GM23338 (cell line): ENCODE data around the gene FBN2. TPM values are rescaled to one million over a fixed set of nuclear protein-coding genes. Genes with fewer than 3 reads are reported as not detected.

Experiments
- ATAC-seq: fragments of 200-7000 bp; cut with Tn5 transposase; 3 replicates; pipeline ENCODE4 v1.9.1; 2020
- DNase-seq: peaks from one replicate; pipeline ENCODE4 v3.0.0-alpha.2; 2015; ENCODE audit warnings: low spot score
- H2AFZ ChIP-seq: fragments of 200-600 bp; sonication (generic); 2 replicates; pipeline ENCODE4 v1.8.0; 2016; ENCODE audit warnings: antibody characterized with exemption, mild to moderate bottlenecking, moderate library complexity
- H3F3A ChIP-seq: fragments of 200-600 bp; sonication (generic); replicated peaks from 2 replicates; pipeline ENCODE4 v1.8.0; 2017; ENCODE audit warnings: antibody characterized with exemption, mixed run types, low read depth
- H3K27ac ChIP-seq: fragments of 200-600 bp; sonication (generic); 2 replicates; pipeline ENCODE4 v1.6.1; 2016; ENCODE audit warnings: low read depth
- H3K27me3 ChIP-seq: fragments of 200-600 bp; sonication (generic); 2 replicates; pipeline ENCODE4 v1.8.0; 2016; ENCODE audit warnings: mild to moderate bottlenecking, mixed run types, moderate library complexity; ENCODE audit not compliant: insufficient read depth
- H3K36me3 ChIP-seq: fragments of 200-600 bp; sonication (generic); 2 replicates; pipeline ENCODE4 v1.8.0; 2016; ENCODE audit warnings: mild to moderate bottlenecking; ENCODE audit not compliant: insufficient read depth
- H3K4me1 ChIP-seq: fragments of 200-600 bp; sonication (generic); 2 replicates; pipeline ENCODE4 v1.8.0; 2016; ENCODE audit warnings: mild to moderate bottlenecking, moderate library complexity; ENCODE audit not compliant: insufficient read depth
- H3K4me2 ChIP-seq: fragments of 200-600 bp; sonication (generic); 2 replicates; pipeline ENCODE4 v1.7.1; 2017; ENCODE audit warnings: mixed run types
- H3K4me3 ChIP-seq: fragments of 200-600 bp; sonication (generic); 2 replicates; pipeline ENCODE4 v1.6.1; 2016; ENCODE audit warnings: mixed run types
- H3K79me2 ChIP-seq: fragments of 200-600 bp; sonication (generic); replicated peaks from 2 replicates; pipeline ENCODE4 v1.8.0; 2017; ENCODE audit warnings: mild to moderate bottlenecking; ENCODE audit not compliant: insufficient read depth
- H3K9me2 ChIP-seq: fragments of 200-600 bp; sonication (generic); 2 replicates; pipeline ENCODE4 v1.8.0; 2017; ENCODE audit not compliant: insufficient read depth
- H4K20me1 ChIP-seq: fragments of 200-600 bp; sonication (generic); replicated peaks from 2 replicates; pipeline ENCODE4 v1.8.0; 2017; ENCODE audit warnings: mild to moderate bottlenecking; ENCODE audit not compliant: insufficient read depth
- H3K27ac Mint-ChIP-seq: 2 replicates; pipeline ENCODE4 v1.8.0; 2020; ENCODE audit warnings: inconsistent platforms, mild to moderate bottlenecking, moderate library complexity, mixed read lengths
- H3K27me3 Mint-ChIP-seq: 3 replicates; pipeline ENCODE4 v1.8.0; 2022; ENCODE audit warnings: low read depth, mild to moderate bottlenecking, moderate library complexity, mixed read lengths, inconsistent platforms; ENCODE audit not compliant: insufficient read depth, poor library complexity
- H3K36me3 Mint-ChIP-seq: 3 replicates; pipeline ENCODE4 v1.8.0; 2021; ENCODE audit warnings: low read depth, mild to moderate bottlenecking, inconsistent platforms, moderate library complexity, mixed read lengths
- H3K4me1 Mint-ChIP-seq: 3 replicates; pipeline ENCODE4 v1.8.0; 2020; ENCODE audit warnings: mild to moderate bottlenecking, inconsistent platforms, mixed read lengths
- H3K4me3 Mint-ChIP-seq: 3 replicates; pipeline ENCODE4 v1.8.0; 2021; ENCODE audit warnings: moderate library complexity, mild to moderate bottlenecking, inconsistent platforms, mixed read lengths
- H3K9me3 Mint-ChIP-seq: 3 replicates; pipeline ENCODE4 v1.8.0; 2020; ENCODE audit warnings: moderate library complexity, mild to moderate bottlenecking, inconsistent platforms, mixed read lengths
- CREB1 ChIP-seq: fragments of 250-450 bp; sonication (Bioruptor Pico); IDR thresholded peaks from 2 replicates; pipeline ENCODE4 v1.5.0; 2020; ENCODE audit warnings: low read depth, mild to moderate bottlenecking, moderate library complexity
- EZH2 ChIP-seq: fragments of 200-600 bp; sonication (generic); IDR thresholded peaks from one replicate; pipeline ENCODE4 v1.8.0; 2017; ENCODE audit warnings: antibody characterized with exemption, mild to moderate bottlenecking, low read depth; ENCODE audit not compliant: unreplicated experiment
- EZH2phosphoT487 ChIP-seq: fragments of 200-600 bp; sonication (generic); IDR thresholded peaks from one replicate; pipeline ENCODE4 v1.8.1; 2018; ENCODE audit warnings: antibody characterized with exemption; ENCODE audit not compliant: unreplicated experiment
- POLR2AphosphoS5 ChIP-seq: IDR thresholded peaks from 2 replicates; pipeline ENCODE4 v1.6.1; 2016; ENCODE audit warnings: antibody characterized with exemption, low read depth
- STAT1 ChIP-seq: IDR thresholded peaks from one replicate; pipeline ENCODE4 v1.6.1; 2016; ENCODE audit warnings: antibody characterized with exemption; ENCODE audit not compliant: unreplicated experiment
- ZNF114 ChIP-seq: fragments of 250-450 bp; sonication (Bioruptor Pico); IDR thresholded peaks from 2 replicates; pipeline ENCODE4 v1.5.0; 2020; ENCODE audit warnings: mild to moderate bottlenecking, moderate library complexity
- ZNF331 ChIP-seq: fragments of 250-450 bp; sonication (Bioruptor Pico); IDR thresholded peaks from 2 replicates; pipeline ENCODE4 v1.5.0; 2020; ENCODE audit warnings: low read depth, mild to moderate bottlenecking, moderate library complexity
- polyA plus RNA-seq: library from polyadenylated mRNA; unstranded; fragments of >200 nt; fragmentation: Nextera tagmentation; extraction: Ambion mirVana; gene quantifications from 2 replicates; pipeline ENCODE4 v1.2.1, GENCODE V29; 2016
- total RNA-seq: library from RNA; depleted of rRNA; stranded (reverse); fragments of >200 nt; shearing (Covaris generic); gene quantifications from 2 replicates; pipeline ENCODE4 v1.2.3, GENCODE V29; 2014
- TF ChIP-seq, protein P1 (sequence below), 2 experiments: fragments of 200-600 bp in 1 of 2; sonication (generic) in 1 of 2; conservative IDR thresholded peaks; 2 replicates each; pipeline versions ENCODE4 v1.5.1 to v1.6.1; 2016 to 2017; ENCODE audit warnings: antibody characterized with exemption in 2 of 2, low read depth in 2 of 2, mild to moderate bottlenecking in 2 of 2, moderate library complexity in 1 of 2
- TF ChIP-seq, protein P2 (sequence below): IDR thresholded peaks from one replicate; pipeline ENCODE4 v1.6.1; 2018; ENCODE audit warnings: antibody characterized with exemption; ENCODE audit not compliant: unreplicated experiment
- TF ChIP-seq, protein P3 (sequence below): IDR thresholded peaks from 2 replicates; pipeline ENCODE4 v1.6.1; 2016; ENCODE audit warnings: antibody characterized with exemption
- TF ChIP-seq, protein P4 (sequence below): fragments of 250-450 bp; sonication (Bioruptor Pico); IDR thresholded peaks from 2 replicates; pipeline ENCODE4 v1.5.0; 2020; ENCODE audit warnings: mild to moderate bottlenecking, moderate library complexity

The FBN2 gene
- total and polyA plus RNA-seq, 2 experiments from 2014 or later: 2.6 to 13.6 TPM

DNA sequence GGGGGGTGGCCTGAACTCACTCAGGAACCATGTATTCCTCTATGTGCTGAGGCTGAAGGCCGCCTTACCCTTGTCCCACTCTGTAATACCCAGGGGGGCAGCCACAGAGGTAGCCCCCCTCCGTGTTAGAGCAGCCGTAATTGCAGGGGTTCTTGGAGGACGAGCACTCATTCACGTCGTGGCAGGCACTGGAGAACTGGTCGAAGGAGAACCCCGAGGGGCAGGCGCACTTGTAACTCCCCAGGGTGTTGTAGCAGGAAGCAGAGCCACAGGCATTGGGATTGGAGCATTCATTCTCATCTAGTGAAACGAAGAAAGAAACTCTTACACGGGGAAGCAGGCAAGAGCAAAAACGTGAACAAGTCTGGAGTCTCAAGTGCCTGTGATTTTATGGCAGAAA, 274.7 kb downstream of the FBN2 start (continued):
- TF ChIP-seq, protein P1, sequence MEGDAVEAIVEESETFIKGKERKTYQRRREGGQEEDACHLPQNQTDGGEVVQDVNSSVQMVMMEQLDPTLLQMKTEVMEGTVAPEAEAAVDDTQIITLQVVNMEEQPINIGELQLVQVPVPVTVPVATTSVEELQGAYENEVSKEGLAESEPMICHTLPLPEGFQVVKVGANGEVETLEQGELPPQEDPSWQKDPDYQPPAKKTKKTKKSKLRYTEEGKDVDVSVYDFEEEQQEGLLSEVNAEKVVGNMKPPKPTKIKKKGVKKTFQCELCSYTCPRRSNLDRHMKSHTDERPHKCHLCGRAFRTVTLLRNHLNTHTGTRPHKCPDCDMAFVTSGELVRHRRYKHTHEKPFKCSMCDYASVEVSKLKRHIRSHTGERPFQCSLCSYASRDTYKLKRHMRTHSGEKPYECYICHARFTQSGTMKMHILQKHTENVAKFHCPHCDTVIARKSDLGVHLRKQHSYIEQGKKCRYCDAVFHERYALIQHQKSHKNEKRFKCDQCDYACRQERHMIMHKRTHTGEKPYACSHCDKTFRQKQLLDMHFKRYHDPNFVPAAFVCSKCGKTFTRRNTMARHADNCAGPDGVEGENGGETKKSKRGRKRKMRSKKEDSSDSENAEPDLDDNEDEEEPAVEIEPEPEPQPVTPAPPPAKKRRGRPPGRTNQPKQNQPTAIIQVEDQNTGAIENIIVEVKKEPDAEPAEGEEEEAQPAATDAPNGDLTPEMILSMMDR (conservative IDR thresholded peaks at IDR 0.05; ENCODE audit: low read depth in 2 of 2): no peak
- TF ChIP-seq EZH2phosphoT487: no peak
- TF ChIP-seq EZH2: no peak
- TF ChIP-seq, protein P2, sequence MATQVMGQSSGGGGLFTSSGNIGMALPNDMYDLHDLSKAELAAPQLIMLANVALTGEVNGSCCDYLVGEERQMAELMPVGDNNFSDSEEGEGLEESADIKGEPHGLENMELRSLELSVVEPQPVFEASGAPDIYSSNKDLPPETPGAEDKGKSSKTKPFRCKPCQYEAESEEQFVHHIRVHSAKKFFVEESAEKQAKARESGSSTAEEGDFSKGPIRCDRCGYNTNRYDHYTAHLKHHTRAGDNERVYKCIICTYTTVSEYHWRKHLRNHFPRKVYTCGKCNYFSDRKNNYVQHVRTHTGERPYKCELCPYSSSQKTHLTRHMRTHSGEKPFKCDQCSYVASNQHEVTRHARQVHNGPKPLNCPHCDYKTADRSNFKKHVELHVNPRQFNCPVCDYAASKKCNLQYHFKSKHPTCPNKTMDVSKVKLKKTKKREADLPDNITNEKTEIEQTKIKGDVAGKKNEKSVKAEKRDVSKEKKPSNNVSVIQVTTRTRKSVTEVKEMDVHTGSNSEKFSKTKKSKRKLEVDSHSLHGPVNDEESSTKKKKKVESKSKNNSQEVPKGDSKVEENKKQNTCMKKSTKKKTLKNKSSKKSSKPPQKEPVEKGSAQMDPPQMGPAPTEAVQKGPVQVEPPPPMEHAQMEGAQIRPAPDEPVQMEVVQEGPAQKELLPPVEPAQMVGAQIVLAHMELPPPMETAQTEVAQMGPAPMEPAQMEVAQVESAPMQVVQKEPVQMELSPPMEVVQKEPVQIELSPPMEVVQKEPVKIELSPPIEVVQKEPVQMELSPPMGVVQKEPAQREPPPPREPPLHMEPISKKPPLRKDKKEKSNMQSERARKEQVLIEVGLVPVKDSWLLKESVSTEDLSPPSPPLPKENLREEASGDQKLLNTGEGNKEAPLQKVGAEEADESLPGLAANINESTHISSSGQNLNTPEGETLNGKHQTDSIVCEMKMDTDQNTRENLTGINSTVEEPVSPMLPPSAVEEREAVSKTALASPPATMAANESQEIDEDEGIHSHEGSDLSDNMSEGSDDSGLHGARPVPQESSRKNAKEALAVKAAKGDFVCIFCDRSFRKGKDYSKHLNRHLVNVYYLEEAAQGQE: no peak
- TF ChIP-seq POLR2AphosphoS5: no peak
- TF ChIP-seq STAT1: no peak
- TF ChIP-seq ZNF331 (CRISPR knock-in tag): no peak

DNA sequence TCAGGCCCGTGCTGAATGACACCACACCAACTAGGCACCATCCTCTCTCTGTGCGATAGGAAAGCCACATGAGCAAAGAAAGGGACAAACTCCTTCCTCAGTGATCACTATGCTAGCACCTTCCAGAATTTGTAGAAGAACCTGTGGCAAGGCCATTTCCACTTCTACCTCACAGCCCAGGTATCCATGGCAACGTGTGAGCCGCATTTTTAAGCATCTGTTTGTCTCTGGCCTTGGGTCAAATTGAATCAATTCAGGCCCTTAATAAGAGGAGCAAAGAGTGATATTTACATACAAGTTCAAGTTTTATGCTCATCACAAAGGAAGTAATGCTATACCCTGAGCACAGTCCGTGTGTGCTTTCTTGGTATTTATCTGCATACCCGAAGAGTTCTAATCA, 275.1 kb downstream of the FBN2 start:
- H3K9me2 ChIP-seq: no peaks in the 10 kb centered on the region
- no peaks in the 10 kb centered on the region for H3F3A ChIP-seq
- Mint-ChIP-seq H3K27ac (no peak overlapping the region), H3K4me1 (peaks cover 13% of the 10 kb centered on the region; the same call in 2 of the 3 replicates), H3K36me3 (peaks cover 10% of the 10 kb centered on the region), H3K9me3 (no peaks in the 10 kb centered on the region), H3K27me3 (peaks cover 7% of the 10 kb centered on the region), H3K4me3 (no peak overlapping the region)
- no peak overlapping the region for H3K27ac ChIP-seq
- no peaks in the 10 kb centered on the region for H3K27me3 ChIP-seq
- no peak overlapping the region for H3K4me3 ChIP-seq
- peaks cover 2% of the 10 kb centered on the region; the same call in 1 of the 2 replicates for H4K20me1 ChIP-seq
- no peaks in the 10 kb centered on the region for H3K79me2 ChIP-seq
- peaks cover 7% of the 10 kb centered on the region; the same call in 1 of the 2 replicates for H3K4me1 ChIP-seq
- peak; percentile 29; the same call in 2 of the 3 replicates for ATAC-seq
- H2AFZ ChIP-seq: no peak overlapping the region
- no peak overlapping the region for H3K4me2 ChIP-seq
- H3K36me3 ChIP-seq: no peaks in the 10 kb centered on the region
- peak; percentile 45 for DNase-seq
- no peak for TF ChIP-seq EZH2
- TF ChIP-seq STAT1: no peak
- TF ChIP-seq CREB1 (CRISPR knock-in tag): no peak
- no peak for TF ChIP-seq ZNF331 (CRISPR knock-in tag)
- TF ChIP-seq ZNF114 (CRISPR knock-in tag): no peak
- TF ChIP-seq, protein P3, sequence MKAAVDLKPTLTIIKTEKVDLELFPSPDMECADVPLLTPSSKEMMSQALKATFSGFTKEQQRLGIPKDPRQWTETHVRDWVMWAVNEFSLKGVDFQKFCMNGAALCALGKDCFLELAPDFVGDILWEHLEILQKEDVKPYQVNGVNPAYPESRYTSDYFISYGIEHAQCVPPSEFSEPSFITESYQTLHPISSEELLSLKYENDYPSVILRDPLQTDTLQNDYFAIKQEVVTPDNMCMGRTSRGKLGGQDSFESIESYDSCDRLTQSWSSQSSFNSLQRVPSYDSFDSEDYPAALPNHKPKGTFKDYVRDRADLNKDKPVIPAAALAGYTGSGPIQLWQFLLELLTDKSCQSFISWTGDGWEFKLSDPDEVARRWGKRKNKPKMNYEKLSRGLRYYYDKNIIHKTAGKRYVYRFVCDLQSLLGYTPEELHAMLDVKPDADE: no peak
- TF ChIP-seq, protein P4, sequence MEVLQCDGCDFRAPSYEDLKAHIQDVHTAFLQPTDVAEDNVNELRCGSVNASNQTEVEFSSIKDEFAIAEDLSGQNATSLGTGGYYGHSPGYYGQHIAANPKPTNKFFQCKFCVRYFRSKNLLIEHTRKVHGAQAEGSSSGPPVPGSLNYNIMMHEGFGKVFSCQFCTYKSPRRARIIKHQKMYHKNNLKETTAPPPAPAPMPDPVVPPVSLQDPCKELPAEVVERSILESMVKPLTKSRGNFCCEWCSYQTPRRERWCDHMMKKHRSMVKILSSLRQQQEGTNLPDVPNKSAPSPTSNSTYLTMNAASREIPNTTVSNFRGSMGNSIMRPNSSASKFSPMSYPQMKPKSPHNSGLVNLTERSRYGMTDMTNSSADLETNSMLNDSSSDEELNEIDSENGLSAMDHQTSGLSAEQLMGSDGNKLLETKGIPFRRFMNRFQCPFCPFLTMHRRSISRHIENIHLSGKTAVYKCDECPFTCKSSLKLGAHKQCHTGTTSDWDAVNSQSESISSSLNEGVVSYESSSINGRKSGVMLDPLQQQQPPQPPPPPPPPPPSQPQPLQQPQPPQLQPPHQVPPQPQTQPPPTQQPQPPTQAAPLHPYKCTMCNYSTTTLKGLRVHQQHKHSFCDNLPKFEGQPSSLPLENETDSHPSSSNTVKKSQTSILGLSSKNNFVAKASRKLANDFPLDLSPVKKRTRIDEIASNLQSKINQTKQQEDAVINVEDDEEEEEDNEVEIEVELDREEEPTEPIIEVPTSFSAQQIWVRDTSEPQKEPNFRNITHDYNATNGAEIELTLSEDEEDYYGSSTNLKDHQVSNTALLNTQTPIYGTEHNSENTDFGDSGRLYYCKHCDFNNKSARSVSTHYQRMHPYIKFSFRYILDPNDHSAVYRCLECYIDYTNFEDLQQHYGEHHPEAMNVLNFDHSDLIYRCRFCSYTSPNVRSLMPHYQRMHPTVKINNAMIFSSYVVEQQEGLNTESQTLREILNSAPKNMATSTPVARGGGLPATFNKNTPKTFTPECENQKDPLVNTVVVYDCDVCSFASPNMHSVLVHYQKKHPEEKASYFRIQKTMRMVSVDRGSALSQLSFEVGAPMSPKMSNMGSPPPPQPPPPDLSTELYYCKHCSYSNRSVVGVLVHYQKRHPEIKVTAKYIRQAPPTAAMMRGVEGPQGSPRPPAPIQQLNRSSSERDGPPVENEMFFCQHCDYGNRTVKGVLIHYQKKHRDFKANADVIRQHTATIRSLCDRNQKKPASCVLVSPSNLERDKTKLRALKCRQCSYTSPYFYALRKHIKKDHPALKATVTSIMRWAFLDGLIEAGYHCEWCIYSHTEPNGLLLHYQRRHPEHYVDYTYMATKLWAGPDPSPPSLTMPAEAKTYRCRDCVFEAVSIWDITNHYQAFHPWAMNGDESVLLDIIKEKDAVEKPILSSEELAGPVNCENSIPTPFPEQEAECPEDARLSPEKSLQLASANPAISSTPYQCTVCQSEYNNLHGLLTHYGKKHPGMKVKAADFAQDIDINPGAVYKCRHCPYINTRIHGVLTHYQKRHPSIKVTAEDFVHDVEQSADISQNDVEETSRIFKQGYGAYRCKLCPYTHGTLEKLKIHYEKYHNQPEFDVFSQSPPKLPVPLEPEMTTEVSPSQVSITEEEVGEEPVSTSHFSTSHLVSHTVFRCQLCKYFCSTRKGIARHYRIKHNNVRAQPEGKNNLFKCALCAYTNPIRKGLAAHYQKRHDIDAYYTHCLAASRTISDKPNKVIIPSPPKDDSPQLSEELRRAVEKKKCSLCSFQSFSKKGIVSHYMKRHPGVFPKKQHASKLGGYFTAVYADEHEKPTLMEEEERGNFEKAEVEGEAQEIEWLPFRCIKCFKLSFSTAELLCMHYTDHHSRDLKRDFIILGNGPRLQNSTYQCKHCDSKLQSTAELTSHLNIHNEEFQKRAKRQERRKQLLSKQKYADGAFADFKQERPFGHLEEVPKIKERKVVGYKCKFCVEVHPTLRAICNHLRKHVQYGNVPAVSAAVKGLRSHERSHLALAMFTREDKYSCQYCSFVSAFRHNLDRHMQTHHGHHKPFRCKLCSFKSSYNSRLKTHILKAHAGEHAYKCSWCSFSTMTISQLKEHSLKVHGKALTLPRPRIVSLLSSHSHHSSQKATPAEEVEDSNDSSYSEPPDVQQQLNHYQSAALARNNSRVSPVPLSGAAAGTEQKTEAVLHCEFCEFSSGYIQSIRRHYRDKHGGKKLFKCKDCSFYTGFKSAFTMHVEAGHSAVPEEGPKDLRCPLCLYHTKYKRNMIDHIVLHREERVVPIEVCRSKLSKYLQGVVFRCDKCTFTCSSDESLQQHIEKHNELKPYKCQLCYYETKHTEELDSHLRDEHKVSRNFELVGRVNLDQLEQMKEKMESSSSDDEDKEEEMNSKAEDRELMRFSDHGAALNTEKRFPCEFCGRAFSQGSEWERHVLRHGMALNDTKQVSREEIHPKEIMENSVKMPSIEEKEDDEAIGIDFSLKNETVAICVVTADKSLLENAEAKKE (CRISPR knock-in tag): no peak
